Stimulated activated CD4-positive, alpha-beta T cell treated with anti-CD3 and anti-CD28 coated beads, TNF-alpha, amount 100 ng/mL, for 4 hours (primary cell): ENCODE results near the gene RBP5.
A peak's percentile ranks its signal among the peaks of the same experiment; 100 is the strongest.
"Not testable (repeated sequence)": the region's sequence is repeated elsewhere in the genome, so short reads cannot be mapped to it uniquely, and the experiment has no call there.

ENCODE experiments used
- DNase-seq, 3 experiments: peaks; one replicate each; pipeline ENCODE4 v3.0.0-alpha.2; 2020; ENCODE audit warnings: low read depth in 3 of 3

RBP5 gene

DNA sequence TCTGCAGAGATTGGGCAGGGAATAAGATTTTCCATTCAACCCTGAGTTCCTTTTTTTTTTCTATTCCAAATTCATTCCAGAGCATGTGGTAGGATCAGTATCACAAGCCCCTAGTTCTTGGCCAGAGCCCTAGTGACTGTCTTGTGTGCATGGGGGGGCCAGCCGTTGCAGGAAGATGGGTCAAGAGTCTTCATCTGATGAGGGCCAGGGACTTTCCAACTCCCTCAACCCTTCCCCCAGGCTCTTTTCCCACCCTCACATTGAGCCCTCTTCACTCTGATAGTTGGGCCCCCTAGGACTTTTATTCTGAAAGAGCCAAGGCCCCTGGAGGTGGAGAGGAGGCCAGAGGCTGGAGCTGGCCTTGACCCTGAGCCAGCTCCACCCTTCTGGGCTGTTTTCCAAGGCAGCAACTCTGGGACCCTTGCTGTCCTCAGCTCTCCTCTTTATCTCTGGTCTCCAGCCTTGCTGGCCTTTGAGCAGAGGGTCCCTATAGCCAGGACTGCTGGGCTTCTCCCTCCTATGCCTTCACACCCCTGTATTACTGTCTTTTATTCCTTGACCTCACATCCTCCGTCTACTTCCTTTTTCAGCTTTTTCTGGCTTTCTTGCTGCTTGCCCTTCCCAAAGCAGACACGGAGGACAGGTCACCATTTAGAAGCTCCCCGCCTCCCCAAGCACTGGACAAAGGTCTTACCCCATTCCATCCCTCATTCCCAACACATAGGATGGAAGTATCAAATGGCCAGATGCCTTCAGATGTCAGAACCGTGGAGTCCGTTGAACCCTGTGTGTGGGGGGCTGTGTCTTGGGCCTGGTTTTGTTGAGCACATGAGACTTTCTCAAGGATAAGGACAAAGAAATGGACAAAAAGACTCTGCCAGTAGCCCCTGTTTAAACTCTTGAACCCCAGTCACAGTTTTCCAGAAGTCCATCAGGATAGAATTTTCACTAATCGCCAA is 5.6 kb downstream of the RBP5 start:
- DNase-seq = no peak

DNA sequence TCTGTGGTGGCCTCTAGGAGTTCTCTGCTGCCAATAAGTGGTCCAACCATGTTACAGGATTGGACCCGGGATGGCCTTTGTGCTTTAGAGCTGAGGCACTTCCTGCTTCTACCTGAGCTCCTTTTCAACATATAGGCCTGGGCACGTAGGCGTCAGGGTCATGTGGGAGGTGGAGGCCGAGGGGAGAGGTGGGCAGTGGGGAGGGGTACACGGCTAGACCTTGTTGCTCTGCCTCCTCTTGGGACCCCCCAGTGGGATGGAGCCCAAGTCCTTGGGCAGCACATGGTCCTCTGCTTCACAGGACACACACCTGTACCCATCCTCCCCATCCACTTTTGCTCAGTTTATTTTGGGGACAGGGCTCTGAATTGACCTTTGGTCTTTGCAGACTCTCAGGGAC is 7.4 kb downstream of the RBP5 start:
- DNase-seq = no peak

DNA sequence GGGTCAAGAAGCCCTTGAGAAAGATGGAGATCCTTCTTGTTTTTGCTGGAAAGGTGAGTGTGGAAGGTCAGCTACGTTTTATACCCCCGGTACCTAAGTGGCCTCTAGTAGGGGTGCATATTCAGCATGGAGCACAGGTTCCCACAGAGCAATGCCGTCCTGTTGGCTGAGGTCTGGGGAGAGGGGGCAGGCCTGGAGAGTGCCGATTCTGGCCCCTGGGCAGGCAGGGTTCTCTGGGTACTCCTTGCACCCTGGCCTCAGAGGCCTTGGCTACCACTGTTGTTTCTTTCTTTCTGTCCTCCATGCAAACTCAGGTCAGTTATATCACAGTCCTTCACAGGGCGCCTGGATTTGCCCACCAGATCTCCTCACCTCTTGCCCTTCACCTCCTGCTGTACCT is 8.5 kb downstream of the RBP5 start:
- no peak for DNase-seq

DNA sequence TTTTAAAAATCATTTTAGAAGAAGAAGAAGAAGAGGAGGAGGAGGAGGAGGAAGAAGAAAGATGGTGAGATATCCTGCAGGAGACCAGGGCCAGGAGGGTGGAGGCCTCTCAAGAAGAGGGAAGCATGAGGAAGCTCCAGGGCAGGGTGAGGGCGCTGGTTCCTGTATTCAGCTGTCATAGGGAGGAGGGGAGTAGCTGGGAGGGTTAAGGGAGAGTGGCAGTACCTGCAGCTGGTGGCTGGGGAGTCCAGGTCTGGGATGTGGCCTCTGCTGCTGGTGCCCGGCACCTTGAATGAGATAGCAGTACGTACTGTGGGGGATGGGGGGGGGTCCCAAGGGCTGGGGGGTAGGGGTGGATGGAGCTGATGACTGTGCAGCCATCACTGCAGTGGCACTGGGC is 9.8 kb downstream of the RBP5 start:
- DNase-seq = no peak

DNA sequence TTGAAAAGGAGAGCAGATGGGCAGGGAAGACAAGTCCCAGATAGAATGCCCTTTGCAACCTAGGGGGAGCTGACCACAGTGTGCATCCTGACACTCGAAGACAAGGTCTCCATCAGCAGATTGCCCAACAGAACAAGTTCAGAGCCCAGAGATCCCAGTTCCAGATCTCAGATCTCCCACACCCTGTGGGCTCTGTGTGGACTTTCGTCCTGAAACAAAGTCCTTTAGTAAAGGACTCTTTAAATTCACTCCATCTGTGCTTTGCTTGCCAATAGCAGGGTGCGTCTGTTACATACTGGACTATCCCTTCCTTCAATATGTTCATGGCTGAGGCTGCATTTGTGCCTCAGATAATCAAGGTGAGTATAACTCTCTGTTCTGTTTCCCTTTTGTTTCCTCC is 11.0 kb downstream of the RBP5 start:
- DNase-seq = no peak

DNA sequence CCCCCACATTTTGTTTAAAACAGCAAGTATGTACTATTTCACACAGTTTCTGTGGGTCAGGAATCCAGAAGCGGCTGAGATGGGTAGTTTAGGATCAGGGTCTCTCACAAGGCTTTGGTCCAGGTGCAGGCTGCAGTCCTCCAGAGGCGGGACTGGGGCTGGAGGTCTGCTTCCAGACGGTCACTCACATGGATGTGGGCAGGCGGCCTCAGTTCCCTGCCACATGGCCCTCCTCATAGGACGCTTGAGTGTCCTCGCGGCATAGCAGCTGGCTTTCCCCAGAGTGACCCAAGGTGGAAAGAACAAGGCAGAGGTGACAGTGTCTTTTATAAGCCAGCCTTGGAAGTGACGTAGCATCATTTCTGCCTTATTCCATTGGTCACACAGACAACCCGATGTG is 11.8 kb downstream of the RBP5 start:
- no peak for DNase-seq

DNA sequence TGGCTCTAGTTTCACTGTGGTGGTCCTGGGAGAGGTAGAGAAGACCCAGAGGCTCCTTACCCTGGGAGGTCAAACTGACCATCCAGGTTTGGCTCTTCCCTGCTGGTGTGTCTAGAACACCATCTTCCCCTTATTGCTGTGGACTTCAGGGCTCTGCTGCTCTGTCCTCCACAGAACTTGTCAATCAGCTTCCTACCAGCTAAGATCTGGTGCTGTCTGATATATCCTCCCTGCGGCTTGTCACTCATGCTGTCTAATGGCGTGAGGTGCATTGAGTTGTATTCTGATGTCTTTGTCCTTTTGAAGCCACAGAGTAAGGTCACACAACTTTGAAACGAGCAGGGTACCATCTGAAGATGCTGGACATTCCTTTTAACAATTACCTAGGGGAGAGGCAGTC is 12.5 kb downstream of the RBP5 start:
- no peak for DNase-seq

DNA sequence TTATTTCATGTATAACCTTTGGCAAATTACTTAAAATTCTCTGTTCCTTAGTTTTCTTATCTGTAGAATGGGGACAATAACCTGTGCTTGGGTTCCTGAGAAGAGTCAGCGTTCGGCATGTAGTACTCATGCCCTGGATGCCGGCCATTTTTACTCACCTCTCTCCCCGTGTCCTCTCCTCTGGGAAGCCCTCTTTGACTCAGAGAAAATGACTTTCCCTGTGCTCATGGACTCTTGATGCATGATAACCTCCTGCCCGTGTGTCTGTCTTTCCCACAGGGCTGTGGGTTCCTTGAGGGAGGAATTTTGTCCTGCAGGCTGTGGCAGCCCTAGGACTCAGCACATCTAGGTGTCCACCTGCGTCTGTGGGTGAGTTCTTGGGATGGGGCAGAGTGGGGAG is 13.8 kb downstream of the RBP5 start:
- DNase-seq = no peak

DNA sequence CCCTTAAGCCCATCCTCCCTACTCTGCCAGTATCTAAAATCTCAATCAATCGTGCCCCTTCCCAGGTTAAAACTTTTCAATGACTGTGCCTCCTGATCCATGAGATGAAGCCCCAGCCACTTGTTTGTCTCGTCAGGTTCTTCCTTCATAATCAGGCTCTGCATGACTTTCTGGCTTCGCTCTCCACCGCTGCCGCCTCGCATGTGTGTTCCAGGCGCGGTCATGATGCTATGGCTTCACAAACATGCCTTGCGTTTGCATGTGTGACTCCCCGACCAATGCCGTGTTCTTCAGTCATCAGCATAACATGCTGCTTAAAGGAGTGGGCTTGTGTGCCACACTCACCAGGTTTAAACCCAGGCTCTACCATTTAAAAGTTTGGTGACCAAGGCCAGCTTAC is 14.7 kb downstream of the RBP5 start:
- no peak for DNase-seq

DNA sequence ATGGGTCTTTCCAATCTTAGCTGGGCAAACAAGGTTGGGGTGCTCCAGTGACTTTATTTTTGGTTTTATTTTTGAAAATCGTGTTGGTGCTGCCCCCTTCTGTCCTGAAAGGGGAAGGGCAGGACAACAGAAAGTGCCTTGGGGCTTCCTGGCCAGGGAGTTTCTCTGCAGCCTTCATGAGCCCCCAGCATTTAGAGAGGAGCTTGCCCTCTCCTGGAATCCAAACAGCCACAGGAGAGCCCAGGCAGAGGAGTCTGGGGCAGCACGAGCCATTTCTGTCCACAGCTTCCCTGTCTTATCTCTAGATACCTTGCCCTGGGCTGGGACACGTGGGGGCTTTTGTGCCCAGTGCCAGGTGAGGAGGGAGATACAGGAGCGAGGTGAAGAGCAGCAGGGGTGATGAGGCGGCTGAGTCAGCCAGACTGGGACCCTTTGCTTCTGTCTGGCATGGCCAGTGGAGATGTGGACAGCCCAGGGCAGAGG is 15.3 kb downstream of the RBP5 start:
- DNase-seq = no peak

DNA sequence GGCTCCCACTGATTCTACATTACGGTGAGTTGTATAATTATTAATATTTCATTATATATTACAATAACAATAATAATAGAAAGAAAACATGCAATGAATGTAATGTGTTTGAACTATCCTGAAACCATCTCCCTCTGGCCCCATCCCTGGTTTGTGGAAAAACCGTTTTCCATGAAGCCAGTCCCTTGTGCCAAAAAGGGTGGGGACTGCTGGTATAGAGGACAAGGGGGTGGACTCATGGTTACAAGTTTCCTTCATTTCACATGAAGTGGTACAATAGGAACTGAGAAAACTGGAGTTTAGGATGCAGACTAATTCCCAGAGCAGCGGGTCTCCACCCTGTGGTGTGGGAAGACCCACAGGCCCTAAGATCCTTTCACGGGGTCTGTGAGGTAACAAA is 16.6 kb downstream of the RBP5 start:
- no peak for DNase-seq

DNA sequence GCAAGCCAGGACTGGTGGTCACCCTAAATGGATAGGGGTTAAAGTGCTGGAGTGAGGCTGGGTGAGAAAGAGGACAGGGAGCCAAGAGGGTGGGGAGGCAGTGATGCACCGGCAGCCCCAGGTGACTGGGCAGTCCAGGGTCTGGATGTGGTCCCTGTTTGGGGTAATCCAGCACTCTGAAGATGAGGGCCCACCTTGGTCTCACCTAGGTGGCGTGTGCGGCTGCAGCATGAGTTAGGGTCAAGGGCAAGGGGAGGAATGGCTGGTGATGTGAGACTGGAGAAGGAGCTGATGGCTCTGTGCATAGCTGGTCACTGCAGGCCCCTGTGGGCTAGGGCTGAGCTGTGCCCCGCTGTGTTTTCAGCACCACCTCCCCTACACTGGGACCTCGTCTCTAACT is 18.0 kb downstream of the RBP5 start:
- DNase-seq = no peak

DNA sequence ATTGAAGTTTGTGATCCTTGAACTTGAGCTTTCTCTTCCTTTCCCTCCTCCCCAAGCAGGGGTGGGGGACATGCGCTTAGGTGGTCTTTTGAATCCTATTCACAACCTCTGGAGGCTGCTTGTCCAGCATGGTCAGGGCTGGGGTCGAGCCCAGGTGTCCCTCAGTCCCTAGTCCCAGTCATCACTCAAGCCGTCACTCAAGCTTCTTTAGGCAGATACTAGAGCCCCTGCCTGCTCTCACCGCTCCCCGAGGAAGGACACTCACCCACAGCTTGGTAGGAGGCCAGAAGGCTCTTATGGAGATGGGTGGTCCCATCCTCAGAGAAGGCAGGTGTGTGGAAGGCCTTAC is 19.1 kb downstream of the RBP5 start:
- no peak for DNase-seq

DNA sequence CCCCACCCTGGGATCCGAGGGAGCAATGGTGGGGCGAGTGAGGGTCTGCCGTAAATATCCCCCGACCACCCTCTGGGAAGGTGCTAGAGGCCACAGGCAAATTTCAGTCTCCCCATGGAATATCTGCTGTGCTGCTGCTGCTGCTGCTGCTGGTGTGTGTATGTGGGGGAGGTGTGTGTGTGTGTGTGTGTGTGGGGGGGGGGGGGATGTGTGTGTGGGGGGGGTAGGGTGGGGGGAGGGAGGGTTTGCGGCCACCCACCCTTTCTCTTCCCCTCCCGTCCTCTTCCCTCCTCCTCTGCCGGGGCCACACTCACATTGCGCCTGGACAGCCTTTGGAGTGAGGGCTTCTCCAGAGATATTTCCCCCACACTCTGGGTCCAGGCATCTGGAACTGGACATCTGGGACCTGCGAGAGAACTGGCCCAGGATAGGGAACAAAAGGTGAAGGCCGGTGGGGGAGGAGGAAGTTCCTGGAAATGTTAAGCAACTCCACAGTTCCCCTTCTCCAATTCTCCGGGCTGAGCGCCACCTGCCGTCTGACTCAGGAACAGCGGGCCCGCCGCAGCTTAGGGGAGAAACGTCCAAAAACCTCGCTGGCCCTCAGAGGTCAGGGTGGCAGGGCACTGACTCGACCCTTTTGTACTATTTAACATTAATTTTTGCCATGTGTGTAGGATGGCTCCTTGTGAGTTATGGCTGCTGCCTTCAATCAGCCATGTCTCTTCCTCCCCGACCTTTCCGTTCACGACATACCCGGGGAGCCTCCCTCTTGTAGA is 19.7 kb downstream of the RBP5 start, which contains the start of gene C1RL:
Gene C1RL (minus strand): TSS at position 419 of the 776 bp plus-strand sequence. CDS start 34 bp downstream, at position 385.
- DNase-seq = peak; percentile 65 to 80 (median 66)

DNA sequence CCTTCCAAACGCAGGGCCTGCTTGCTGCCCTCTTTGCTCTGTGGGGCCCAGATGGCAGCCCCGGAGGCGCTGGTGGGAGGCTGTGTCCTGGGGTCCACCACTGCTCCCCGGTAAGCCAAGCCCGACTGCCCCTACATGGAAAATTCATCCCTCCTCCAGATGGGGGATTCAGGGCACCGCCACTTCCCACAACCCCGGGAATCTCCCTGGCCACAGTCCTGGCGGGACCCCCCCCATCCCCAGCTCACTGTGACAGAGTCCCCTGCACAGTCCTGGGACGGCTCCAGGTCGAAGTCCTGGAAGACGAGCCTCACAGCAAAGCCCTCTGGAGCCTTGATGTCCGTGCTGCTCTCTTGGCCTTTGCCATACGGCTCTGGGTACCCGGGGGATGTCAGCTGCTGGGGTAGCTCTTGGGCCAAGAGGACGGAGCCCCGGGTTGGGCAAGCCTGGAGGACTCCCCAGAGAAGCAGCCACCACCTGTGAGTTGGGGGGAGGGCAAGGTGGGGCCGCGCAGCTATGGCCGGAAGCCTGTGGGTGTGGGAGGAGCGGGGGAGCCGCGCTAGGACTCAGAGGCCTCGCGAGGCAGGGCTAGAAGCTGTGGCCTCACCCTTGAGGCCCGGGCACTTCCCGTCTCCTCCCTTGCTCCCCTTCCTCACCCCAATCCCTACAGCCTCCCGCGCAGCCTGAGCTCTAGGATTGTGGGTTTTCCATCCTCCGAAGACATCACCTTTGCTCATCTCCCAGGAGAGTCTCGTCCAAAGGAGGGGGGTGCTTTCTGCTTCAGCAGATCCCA is 20.5 kb downstream of the RBP5 start:
- DNase-seq = peak; percentile 52 to 53 (median 53)

DNA sequence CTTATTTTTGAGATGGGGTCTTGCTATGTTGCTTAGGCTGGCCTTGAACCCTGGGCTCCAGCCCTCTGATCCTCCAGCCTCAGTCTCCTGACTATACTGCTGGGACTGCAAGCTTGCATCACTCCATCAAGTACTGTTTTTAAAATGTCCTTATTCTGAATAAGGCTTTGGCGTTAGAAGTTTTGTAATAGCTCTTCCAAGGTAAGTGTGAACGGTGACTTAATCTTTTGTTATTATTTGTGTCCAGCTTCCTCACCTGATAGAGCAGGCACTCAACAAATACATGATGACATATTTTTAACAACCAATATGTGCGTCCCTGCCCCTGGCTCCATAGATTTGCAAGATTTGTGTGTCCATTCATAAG is 21.1 kb downstream of the RBP5 start:
- DNase-seq = no peak

DNA sequence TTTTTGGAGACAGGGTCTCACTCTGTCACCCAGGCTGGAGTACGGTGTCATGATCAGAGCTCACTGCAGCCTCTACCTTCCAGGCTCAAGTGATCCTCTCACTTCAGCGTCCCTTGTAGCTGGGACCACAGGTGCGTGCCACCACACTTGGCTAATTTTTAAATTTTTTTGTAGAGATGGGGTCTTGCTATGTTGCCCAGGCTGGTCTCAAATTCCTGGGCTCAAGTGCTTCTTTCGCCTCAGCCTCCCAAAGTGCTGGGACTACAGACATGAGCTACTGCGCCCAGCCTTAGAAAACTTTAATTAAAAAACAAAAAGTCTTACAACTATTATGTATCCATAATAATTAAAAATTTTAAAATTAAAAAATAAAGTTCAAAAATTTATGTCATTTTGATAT is 21.5 kb downstream of the RBP5 start:
- DNase-seq = not testable (repeated sequence)

DNA sequence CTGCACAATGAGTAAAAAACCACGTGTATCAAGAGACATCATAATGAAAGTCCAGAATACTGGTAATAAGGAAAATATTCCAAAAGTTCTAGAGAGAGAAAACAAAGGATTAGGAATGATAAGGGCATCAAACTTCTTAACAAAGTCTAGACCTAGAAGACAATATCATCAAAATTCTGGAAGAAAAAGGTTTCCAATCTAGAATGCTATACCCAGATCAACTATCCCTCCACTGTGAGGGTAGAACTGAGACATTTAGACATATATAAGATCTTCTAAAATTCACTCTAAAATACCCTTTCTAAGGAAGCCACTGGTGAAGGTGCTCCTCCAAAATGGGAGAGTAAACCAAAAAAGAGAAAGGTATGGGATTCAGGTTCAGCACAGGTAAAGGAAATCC is 22.6 kb downstream of the RBP5 start:
- DNase-seq = no peak

DNA sequence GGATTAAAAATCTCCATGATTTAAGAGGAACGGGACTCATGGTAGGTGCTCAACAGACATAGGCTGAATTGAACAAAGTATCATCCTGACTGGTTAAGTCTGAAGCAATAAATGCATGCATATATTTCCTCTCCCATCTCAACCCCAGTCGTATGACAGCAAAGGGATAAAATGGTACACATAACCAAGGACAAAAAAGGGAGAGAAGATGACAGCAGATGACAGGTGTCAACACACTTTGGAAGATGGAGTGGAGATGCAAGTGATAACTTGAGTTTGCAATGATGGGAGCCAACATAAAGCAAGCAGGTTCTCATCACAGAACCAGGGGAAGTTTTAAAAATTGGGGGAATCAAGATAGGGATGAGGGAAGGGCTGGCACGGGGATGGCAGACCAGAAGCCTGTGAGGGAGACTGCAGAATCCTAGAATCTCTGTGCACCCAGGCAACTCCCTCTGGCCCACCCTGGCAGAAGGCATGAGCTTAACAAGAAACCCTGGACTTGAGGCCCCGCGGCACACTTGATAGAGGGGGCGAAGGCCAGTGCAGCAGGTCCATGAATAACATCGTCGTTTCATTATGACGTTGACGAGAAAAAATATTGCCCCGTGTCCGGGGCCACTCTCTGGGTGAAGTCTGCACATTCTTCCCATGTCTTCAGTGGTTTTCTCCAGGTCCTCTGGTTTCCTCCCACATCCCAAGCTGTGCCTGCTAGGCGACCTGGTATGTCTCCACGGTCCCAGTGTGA is 24.7 kb downstream of the RBP5 start:
- no peak for DNase-seq

DNA sequence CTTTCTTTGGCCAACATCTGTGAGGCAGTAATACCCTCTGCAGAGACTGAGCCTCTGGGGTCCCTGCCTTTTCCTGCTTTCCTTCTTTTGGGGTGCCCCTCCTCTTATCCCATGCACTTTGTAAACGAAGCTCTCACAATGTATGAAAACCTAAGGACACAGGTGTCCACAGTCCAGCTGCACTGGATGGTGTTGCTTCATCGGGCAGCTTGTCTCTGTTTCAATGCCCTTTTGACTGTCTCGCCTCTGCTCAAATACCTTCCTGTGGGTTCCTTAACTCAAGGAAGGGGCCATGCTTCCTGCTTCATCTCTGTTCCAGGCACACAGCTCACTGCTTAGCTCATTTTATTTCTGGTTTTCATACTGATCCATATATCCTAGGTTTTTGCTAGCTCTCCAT is 26.1 kb downstream of the RBP5 start:
- DNase-seq = no peak

DNA sequence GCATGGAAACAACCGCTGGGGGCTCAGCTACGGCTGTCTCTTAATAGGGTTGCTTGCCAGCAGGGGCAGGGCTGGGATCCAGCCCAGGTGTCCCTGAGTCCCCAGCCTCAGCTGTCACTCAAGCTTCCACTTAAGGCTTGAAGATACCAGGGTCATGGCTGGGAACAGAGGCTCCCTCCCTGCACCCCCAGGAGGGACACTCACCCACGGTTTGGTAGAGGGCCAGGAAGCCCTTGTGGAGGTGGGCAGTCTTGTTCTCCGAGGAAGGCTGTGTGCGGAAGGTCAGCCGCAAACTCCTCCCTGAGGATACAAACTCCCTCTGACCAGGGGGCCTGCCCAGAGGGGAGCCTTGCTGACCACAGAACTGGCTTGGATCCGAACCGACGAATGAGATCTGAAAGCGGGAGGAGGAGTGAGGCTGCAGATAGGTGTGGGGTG is 27.0 kb downstream of the RBP5 start:
- DNase-seq = no peak
